Prostate gland (tissue), 2 donors: ENCODE measurements around the gene SYCE3. TPM values are rescaled to one million over a fixed set of nuclear protein-coding genes. Genes with fewer than 3 reads are reported as not detected.

Experiments
- DNase-seq: peaks from one replicate; pipeline ENCODE4 v3.0.0-alpha.2; 2019; ENCODE audit warnings: low spot score
- H3K27ac ChIP-seq, 2 donors: fragments of 200-600 bp; sonication (generic); 2 replicates each; pipeline ENCODE4 v1.5.1; 2017 to 2019
- H3K27me3 ChIP-seq: fragments of 200-600 bp; sonication (generic); replicated peaks from 2 replicates; pipeline ENCODE4 v1.5.1; 2019; ENCODE audit not compliant: insufficient read depth
- H3K36me3 ChIP-seq, 2 donors: fragments of 200-600 bp; sonication (generic); 1 replicate in 1 of 2; 2 replicates in 1 of 2; pipeline versions ENCODE4 v1.5.1 to v1.8.1; 2017 to 2019
- H3K4me1 ChIP-seq: fragments of 200-600 bp; sonication (generic); replicated peaks from 2 replicates; pipeline ENCODE4 v1.5.1; 2019
- H3K4me3 ChIP-seq, 2 donors: fragments of 200-600 bp; sonication (generic); 2 replicates each; pipeline ENCODE4 v1.5.1; 2017 to 2019
- H3K9me3 ChIP-seq: fragments of 200-600 bp; sonication (generic); 2 replicates; pipeline ENCODE4 v1.5.1; 2017
- POLR2A ChIP-seq: fragments of 450-650 bp; IDR thresholded peaks from one replicate; pipeline ENCODE4 v1.6.1; 2016; ENCODE audit warnings: antibody characterized with exemption, mild to moderate bottlenecking
- POLR2AphosphoS5 ChIP-seq: sonication (generic); formaldehyde crosslinking; IDR thresholded peaks from one replicate; pipeline ENCODE4 v1.6.1; 2017; ENCODE audit warnings: antibody characterized with exemption
- WGBS: methylation state at CpG from one replicate; pipeline ENCODE4 v1.1.5; 2018; 5-methylcytosine and 5-hydroxymethylcytosine counted together
- intact Hi-C: fragments of 100-400 bp; cut with DNase I; formaldehyde crosslinking; loops from one replicate; pipeline ENCODE4 v1.14.2; 2022
- total RNA-seq, 2 donors: library from RNA; depleted of rRNA; stranded (reverse); fragments of >200 nt; gene quantifications; one replicate each; pipeline ENCODE4 v1.1.0, GENCODE V29; 2016
- TF ChIP-seq, protein P1 (sequence below), 4 experiments: fragments of 200-600 bp in 2 of 4; fragments of 450-650 bp in 2 of 4; sonication (generic) in 2 of 4; IDR thresholded peaks; 1 replicate in 3 of 4; 2 replicates in 1 of 4; pipeline ENCODE4 v1.5.1; 2016 to 2019; ENCODE audit warnings: antibody characterized with exemption in 4 of 4, mild to moderate bottlenecking in 2 of 4, moderate library complexity in 2 of 4

SYCE3 gene
- total RNA-seq, 2 donors from 2014 or later = 10.2 TPM; not detected in 1

DNA sequence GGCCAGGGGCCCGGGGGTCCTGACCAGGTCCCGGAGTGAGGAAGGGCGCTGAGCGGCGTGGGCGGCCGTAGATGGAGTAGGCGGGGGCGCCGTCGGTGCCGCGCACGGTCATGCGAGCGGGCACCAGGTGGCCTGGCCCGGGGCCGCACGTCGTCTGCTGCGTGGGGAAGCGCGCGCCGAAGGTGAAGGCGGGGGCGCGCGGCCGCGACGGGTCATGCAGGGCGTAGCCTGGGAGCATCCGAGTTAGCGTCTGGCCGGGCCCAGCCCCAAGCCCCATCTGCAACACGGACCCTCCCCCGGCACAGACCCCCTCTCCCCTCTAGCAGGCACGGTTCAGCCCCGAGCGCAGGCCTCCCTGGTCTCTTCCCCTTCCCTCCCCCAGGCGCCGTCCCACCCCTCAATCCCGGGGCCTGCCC, 31.2 kb downstream of the SYCE3 start:
- Histone ChIP-seq H3K4me3 (peak overlapping the region; percentile 36 to 43), H3K27ac (peak overlapping the region; percentile 65 to 83), H3K27me3 (no peaks in the 10 kb centered on the region), H3K9me3 (no peaks in the 10 kb centered on the region), H3K4me1 (peaks cover 8% of the 10 kb centered on the region), H3K36me3 (no peaks in the 10 kb centered on the region)
- no peak for TF ChIP-seq POLR2AphosphoS5
- peak; percentile 45 for TF ChIP-seq POLR2A
- intact Hi-C loops = no loop called here
- no peak for DNase-seq
- 2% methylated on average over 44 of the region's 44 CpGs for WGBS

DNA sequence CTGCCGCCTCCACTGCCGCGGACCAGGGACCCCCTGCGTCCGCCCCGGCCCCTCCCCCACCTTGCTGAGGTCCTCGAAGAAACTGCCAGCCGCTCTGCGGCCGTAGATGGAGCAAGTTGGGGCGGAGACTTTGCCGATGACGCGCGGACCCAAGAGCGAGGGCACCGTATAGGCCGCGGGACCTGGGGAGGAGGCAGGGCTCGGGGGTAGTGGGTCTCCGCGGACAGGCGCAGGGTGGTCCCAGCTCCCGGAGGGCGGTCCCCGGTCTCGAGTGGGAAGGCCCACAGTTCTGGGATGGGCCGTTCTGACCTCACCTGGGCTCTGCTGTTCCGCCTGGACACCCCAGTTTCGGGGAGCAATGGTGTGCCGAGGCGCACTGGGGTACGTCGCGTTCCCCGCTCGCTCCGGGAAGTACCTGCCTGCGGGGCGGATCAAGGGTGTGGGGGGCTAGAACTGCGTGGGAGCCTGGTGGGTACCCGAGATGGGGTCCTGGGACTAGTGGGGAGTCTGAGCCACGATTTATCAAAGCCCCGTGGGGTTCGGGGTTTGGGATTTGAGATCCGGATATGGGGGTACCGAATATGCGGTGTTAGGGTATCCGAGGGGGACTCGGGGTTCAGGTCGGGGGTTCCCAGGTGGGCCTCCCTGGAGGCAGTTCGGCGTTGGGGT, 31.7 kb downstream of the SYCE3 start:
- TF ChIP-seq POLR2AphosphoS5 = peak; percentile 71
- TF ChIP-seq, protein P1, sequence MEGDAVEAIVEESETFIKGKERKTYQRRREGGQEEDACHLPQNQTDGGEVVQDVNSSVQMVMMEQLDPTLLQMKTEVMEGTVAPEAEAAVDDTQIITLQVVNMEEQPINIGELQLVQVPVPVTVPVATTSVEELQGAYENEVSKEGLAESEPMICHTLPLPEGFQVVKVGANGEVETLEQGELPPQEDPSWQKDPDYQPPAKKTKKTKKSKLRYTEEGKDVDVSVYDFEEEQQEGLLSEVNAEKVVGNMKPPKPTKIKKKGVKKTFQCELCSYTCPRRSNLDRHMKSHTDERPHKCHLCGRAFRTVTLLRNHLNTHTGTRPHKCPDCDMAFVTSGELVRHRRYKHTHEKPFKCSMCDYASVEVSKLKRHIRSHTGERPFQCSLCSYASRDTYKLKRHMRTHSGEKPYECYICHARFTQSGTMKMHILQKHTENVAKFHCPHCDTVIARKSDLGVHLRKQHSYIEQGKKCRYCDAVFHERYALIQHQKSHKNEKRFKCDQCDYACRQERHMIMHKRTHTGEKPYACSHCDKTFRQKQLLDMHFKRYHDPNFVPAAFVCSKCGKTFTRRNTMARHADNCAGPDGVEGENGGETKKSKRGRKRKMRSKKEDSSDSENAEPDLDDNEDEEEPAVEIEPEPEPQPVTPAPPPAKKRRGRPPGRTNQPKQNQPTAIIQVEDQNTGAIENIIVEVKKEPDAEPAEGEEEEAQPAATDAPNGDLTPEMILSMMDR (IDR thresholded peaks at IDR 0.05) = no peak
- peak; percentile 93 for TF ChIP-seq POLR2A
- intact Hi-C loops = no loop called here
- peak overlapping the region; percentile 36 to 43 for H3K4me3 ChIP-seq
- peak; percentile 84 for DNase-seq
- no peaks in the 10 kb centered on the region for H3K36me3 ChIP-seq
- WGBS = 9% methylated on average over 48 of the region's 53 CpGs
- H3K27me3 ChIP-seq = no peaks in the 10 kb centered on the region
- H3K4me1 ChIP-seq = peaks cover 8% of the 10 kb centered on the region
- peak overlapping the region; percentile 65 to 83 for H3K27ac ChIP-seq
- H3K9me3 ChIP-seq = no peaks in the 10 kb centered on the region

DNA sequence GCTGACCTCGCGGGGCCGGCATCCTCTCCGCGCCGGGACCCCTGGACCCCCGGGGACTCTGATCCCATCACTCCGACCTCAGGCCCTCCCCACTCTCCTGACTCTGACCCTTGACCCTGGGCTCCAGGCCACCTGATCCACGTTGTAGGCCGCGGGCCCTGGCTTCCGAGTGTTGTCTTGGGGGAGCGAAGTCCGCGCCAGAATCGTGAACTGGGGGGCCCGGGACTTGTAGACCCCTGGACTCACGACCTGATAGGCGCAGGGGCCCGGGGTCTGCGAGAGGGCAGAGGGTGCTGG, 32.2 kb downstream of the SYCE3 start:
- Histone ChIP-seq H3K4me1 (peaks cover 8% of the 10 kb centered on the region), H3K4me3 (peak overlapping the region; percentile 36 to 43), H3K36me3 (no peaks in the 10 kb centered on the region), H3K9me3 (no peaks in the 10 kb centered on the region), H3K27ac (peak overlapping the region; percentile 65 to 83), H3K27me3 (no peaks in the 10 kb centered on the region)
- intact Hi-C loops = no loop called here
- TF ChIP-seq POLR2A (no peak), POLR2AphosphoS5 (no peak)
- TF ChIP-seq, protein P1 (IDR thresholded peaks at IDR 0.05) = no peak
- WGBS = 3% methylated on average over 16 of the region's 21 CpGs
- no peak for DNase-seq

DNA sequence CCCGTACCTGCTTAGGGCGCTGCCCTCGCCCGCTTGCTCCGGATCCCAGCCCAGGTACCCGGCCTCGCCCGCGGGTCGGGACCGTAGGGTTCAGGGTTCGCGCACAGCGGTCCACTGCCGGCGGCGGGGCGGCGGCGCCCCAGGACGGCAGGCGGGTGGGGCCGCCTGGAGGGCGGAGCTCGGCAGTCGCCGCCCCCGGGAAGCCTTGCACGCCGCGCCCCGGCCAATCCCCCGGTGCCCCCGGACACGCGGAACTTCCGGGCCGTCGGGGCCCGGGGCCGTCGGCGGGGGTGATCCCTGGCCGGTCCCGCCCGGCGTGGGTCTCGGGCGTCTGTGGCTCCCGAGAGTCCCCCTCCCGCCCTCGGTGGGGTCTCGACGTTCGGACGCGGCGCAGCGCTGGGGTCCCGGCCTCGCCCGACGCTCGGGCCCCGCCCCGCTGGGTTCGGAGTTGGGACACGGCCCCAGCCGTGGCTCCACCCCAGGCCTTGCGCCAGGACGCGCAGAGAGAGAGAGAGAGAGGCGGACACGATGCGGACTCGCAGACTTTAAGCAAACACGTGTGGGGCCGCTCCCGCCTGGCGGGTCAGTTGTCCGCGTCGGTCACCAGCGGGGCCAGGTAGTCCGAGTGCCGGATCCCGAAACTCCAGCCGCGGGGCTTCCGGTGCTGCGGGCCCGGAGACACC, 32.7 kb downstream of the SYCE3 start, which contains the start of gene TYMP:
TSS of gene TYMP (minus strand) at position 116 of the 683 bp plus-strand sequence. CDS start 303 bp downstream, outside the sequence.
- DNase-seq = peak; percentile 72
- Histone ChIP-seq H3K27ac (peak within 1 kb of the TSS; percentile 65 to 83), H3K27me3 (no peaks in the 10 kb centered on the region), H3K4me3 (peak within 1 kb of the TSS; percentile 36 to 43), H3K36me3 (no peaks in the 10 kb centered on the region), H3K9me3 (no peaks in the 10 kb centered on the region), H3K4me1 (peaks cover 8% of the 10 kb centered on the region)
- TF ChIP-seq POLR2A (peak; percentile 71), POLR2AphosphoS5 (peak; percentile 43)
- TF ChIP-seq, protein P1 (IDR thresholded peaks at IDR 0.05) = peak in 1 of 4 experiments; percentile 3
- intact Hi-C loops = no loop called here
- under 1% methylated on average over 31 of the region's 92 CpGs for WGBS

DNA sequence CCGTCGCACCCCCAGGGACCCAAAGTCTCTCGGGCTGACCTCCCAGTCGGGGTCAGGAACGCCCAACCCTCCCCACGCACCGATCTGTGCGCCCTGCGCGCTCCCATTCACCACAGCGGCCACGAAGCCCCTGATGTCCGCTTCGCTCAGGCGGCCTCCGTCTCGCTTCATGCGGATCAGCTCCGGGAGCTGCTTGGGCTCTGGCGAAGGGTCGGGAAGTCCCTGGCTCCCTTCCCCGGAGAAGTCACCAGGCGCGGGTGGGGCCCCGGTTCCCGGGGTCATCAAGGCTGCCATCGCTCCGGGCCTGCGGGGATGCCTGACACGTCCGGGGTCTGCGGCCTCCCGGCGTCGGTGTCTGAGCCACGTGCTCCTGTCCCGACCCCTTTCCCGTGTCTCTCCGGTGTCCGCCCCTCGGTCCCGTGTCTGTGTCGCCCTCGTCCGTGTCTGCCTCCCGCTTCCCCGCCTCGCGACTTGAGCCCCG, 33.3 kb downstream of the SYCE3 start:
- H3K4me1 ChIP-seq = peaks cover 13% of the 10 kb centered on the region
- no peak for DNase-seq
- H3K36me3 ChIP-seq = no peaks in the 10 kb centered on the region
- H3K27ac ChIP-seq = peak overlapping the region; percentile 65 to 83
- H3K27me3 ChIP-seq = no peaks in the 10 kb centered on the region
- TF ChIP-seq POLR2AphosphoS5 = no peak
- TF ChIP-seq, protein P1 (IDR thresholded peaks at IDR 0.05) = no peak
- TF ChIP-seq POLR2A = no peak
- no peaks in the 10 kb centered on the region for H3K9me3 ChIP-seq
- intact Hi-C loops = no loop called here
- 3% methylated on average over 28 of the region's 50 CpGs for WGBS
- H3K4me3 ChIP-seq = peak overlapping the region; percentile 36 to 43
